Common myeloid progenitor, CD34-positive (primary cell): ENCODE results near the gene PSD.
A peak's percentile ranks its signal among the peaks of the same experiment; 100 is the strongest.

ENCODE experiments used
- CTCF ChIA-PET: fragments of 350-600 bp; sonication (Branson Sonifier 250); formaldehyde crosslinking; loops from one replicate; lab custom pipeline; 2021; ENCODE audit warnings: antibody characterized with exemption; lab: Charles Lee
- POLR2A ChIA-PET: fragments of 350-600 bp; sonication (Branson Sonifier 250); formaldehyde crosslinking; loops from one replicate; lab custom pipeline; 2021; ENCODE audit warnings: antibody characterized with exemption; lab: Charles Lee
- DNase-seq, 3 donors: peaks; one replicate each; pipeline versions ENCODE4 v3.0.0 to v3.0.0-alpha.2; 2013
- H3K27ac ChIP-seq, 2 experiments: 1 replicate in 1 of 2; 2 replicates in 1 of 2; pipeline ENCODE4 v1.7.0; 2013; ENCODE audit warnings: inconsistent platforms in 2 of 2, low read length in 2 of 2, mild to moderate bottlenecking in 2 of 2, low read depth in 1 of 2, moderate library complexity in 1 of 2; ENCODE audit not compliant: severe bottlenecking in 2 of 2, insufficient read depth in 1 of 2, poor library complexity in 1 of 2
- H3K27me3 ChIP-seq, 5 experiments: replicated peaks in 2 of 5; 1 replicate in 3 of 5; 2 replicates in 2 of 5; pipeline versions ENCODE4 v1.6.1 to v1.7.0; 2013; ENCODE audit warnings: low read length in 4 of 5, mild to moderate bottlenecking in 2 of 5, moderate library complexity in 2 of 5, inconsistent platforms in 1 of 5; ENCODE audit not compliant: insufficient read depth in 5 of 5, control insufficient read depth in 4 of 5
- H3K36me3 ChIP-seq, 4 experiments: 1 replicate in 2 of 4; 2 replicates in 2 of 4; pipeline versions ENCODE4 v1.6.1 to v1.7.0; 2013; ENCODE audit warnings: low read length in 3 of 4, control low read depth in 1 of 4, mild to moderate bottlenecking in 1 of 4; ENCODE audit not compliant: control insufficient read depth in 4 of 4, insufficient read depth in 4 of 4
- H3K4me1 ChIP-seq, 4 experiments: 1 replicate in 3 of 4; 2 replicates in 1 of 4; pipeline versions ENCODE4 v1.6.1 to v1.7.1; 2013; ENCODE audit warnings: low read length in 3 of 4, mild to moderate bottlenecking in 3 of 4, control low read depth in 1 of 4, inconsistent platforms in 1 of 4, moderate library complexity in 1 of 4; ENCODE audit not compliant: control insufficient read depth in 4 of 4, insufficient read depth in 4 of 4; ENCODE audit errors: control extremely low read depth in 1 of 4
- H3K4me3 ChIP-seq, 7 experiments: 1 replicate in 4 of 7; 2 replicates in 3 of 7; pipeline versions ENCODE4 v1.5.1 to v1.7.0; 2013; ENCODE audit warnings: mild to moderate bottlenecking in 7 of 7, low read length in 6 of 7, moderate library complexity in 6 of 7, inconsistent platforms in 2 of 7, low read depth in 2 of 7, control low read depth in 1 of 7; ENCODE audit not compliant: insufficient read depth in 4 of 7, control insufficient read depth in 1 of 7; ENCODE audit errors: extremely low read depth in 1 of 7
- H3K9me3 ChIP-seq, 5 experiments: 1 replicate in 4 of 5; 2 replicates in 1 of 5; pipeline versions ENCODE4 v1.6.1 to v1.7.1; 2013; ENCODE audit warnings: low read length in 4 of 5, mild to moderate bottlenecking in 2 of 5, inconsistent platforms in 1 of 5, low read depth in 1 of 5, moderate library complexity in 1 of 5; ENCODE audit not compliant: control insufficient read depth in 4 of 5, insufficient read depth in 2 of 5; ENCODE audit errors: control extremely low read depth in 1 of 5
- WGBS: methylation state at CpG from one replicate; pipeline ENCODE4 v1.1.5; 2013; ENCODE audit not compliant: insufficient coverage; 5-methylcytosine and 5-hydroxymethylcytosine counted together

PSD gene

GRCh38 chr10:102407425-102408130 is 11.0 kb downstream of the PSD start:
- 92% methylated on average over 8 of the region's 13 CpGs for WGBS
- DNase-seq: no peak
- Histone ChIP-seq H3K9me3 (no peaks in the 10 kb centered on the region), H3K36me3 (peaks cover 0 to 3% (median 0%) of the 10 kb centered on the region in 4 experiments), H3K27ac (no peak overlapping the region), H3K4me3 (no peak overlapping the region), H3K4me1 (peaks cover 0 to 27% (median 22%) of the 10 kb centered on the region in 4 experiments), H3K27me3 (peaks cover 0 to 37% (median 28%) of the 10 kb centered on the region in 5 experiments)
- ChIA-PET CTCF (interaction anchor here (1.2 to 3.7 kb wide), 4 partner anchors 9 to 176 kb away, joined by 3 to 12 read pairs (median 4); partner anchors contain the start of gene FBXL15), POLR2A (interaction anchor here (0.8 to 1.6 kb wide), 3 partner anchors 13 to 14 kb away, joined by 3 read pairs; partner anchors contain the start of genes FBXL15 and NFKB2)

DNA sequence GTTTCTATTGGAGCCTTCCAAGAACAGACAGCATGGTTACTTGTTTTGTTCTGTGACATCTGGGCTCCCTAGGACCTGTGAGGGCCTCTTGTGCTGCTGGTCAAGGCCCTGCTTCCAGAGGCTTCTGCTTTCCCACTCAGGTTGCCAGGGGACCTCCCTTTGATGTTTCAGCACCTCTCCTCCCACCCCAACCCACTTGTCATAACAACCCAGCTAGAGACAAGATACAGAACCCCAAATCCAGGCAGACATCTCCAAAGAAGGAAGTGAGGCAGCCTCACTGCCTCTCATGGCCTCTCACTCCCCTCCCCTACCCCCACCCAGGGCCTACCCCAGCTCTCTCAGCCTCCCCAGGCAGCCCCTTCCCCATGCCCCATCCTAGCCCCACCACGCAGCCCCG is 11.8 kb downstream of the PSD start:
- CTCF ChIA-PET: interaction anchor here (0.6 to 3.7 kb wide), 5 partner anchors 13 to 226 kb away, joined by 3 to 12 read pairs (median 3); partner anchors contain the start of gene FBXL15
- no CpG with 5 or more reads among the region's 2 CpGs for WGBS
- H3K27ac ChIP-seq: no peak overlapping the region

GRCh38 chr10:102405632-102406031 is 13.0 kb downstream of the PSD start:
- CTCF ChIA-PET: interaction anchor here (1.1 to 3.7 kb wide), 8 partner anchors 11 to 73 kb away, joined by 3 to 28 read pairs (median 6); partner anchors contain the start of genes FBXL15 and NFKB2
- H3K36me3 ChIP-seq: peaks cover 0 to 19% (median 9%) of the 10 kb centered on the region in 4 experiments

More for the DNA sequence above, 11.8 kb downstream of the PSD start:
- no peaks in the 10 kb centered on the region for H3K9me3 ChIP-seq
- H3K27me3 ChIP-seq: peaks cover 0 to 34% (median 25%) of the 10 kb centered on the region in 5 experiments
- H3K36me3 ChIP-seq: peaks cover 0 to 11% (median 1%) of the 10 kb centered on the region in 4 experiments
- H3K4me1 ChIP-seq: peaks cover 0 to 27% (median 22%) of the 10 kb centered on the region in 4 experiments
- POLR2A ChIA-PET: interaction anchor here (0.8 to 1.6 kb wide), 3 partner anchors 12 to 14 kb away, joined by 3 read pairs; partner anchors contain the start of genes FBXL15 and NFKB2
- DNase-seq: peak in 1 of 3 donors; percentile 15
- H3K4me3 ChIP-seq: no peak overlapping the region

DNA sequence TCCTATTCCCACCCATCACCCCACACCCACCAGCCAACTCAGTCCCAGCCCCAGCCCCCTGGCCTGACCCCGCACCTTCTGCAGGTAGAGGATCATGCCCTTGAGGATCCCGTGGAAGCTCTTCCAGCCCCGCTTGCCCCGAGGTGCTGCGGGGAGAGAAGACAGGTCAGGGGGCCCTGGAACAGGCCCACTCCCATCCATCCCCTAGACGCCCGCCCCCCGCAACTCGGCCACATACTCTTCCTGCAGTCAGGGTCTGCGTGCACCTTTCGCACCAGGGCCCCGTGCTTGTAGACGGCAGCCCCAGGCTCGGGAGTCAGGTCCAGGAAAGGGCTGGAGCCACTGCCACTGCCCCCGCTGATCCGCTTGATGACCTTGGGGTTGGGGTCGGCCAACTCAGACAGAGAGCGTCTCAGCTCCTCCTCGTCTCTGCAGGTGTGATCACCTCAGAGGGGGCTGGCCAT is 13.4 kb downstream of the PSD start:
- POLR2A ChIA-PET: interaction anchor here (1.5 to 3.5 kb wide), 3 partner anchors 9 to 74 kb away, joined by 4 to 31 read pairs (median 6); partner anchors contain the start of gene NFKB2
- Histone ChIP-seq H3K27ac (no peak overlapping the region), H3K4me1 (peaks cover 0 to 15% (median 12%) of the 10 kb centered on the region in 4 experiments), H3K36me3 (peaks cover 0 to 23% (median 9%) of the 10 kb centered on the region in 4 experiments), H3K27me3 (peaks cover 0 to 19% (median 14%) of the 10 kb centered on the region in 5 experiments), H3K4me3 (no peak overlapping the region), H3K9me3 (no peaks in the 10 kb centered on the region)
- peak in 1 of 3 donors; percentile 15 for DNase-seq
- CTCF ChIA-PET: interaction anchor here (1.3 to 4.0 kb wide), 7 partner anchors 11 to 178 kb away, joined by 3 to 28 read pairs (median 12); partner anchors contain the start of gene NFKB2
- 93% methylated on average over 13 of the region's 19 CpGs for WGBS

More at GRCh38 chr10:102405632-102406031, 13.0 kb downstream of the PSD start:
- peaks cover 0 to 24% (median 17%) of the 10 kb centered on the region in 5 experiments for H3K27me3 ChIP-seq
- POLR2A ChIA-PET: interaction anchor here (1.5 to 3.5 kb wide), 2 partner anchors 12 to 73 kb away, joined by 4 to 31 read pairs; no protein-coding TSS in a partner anchor
- DNase-seq: peak in 1 of 3 donors; percentile 34
- no peak overlapping the region for H3K4me3 ChIP-seq
- 88% methylated on average over 4 of the region's 6 CpGs for WGBS
- no peak overlapping the region for H3K27ac ChIP-seq
- no peaks in the 10 kb centered on the region for H3K9me3 ChIP-seq
- H3K4me1 ChIP-seq: peaks cover 0 to 20% (median 17%) of the 10 kb centered on the region in 4 experiments

- Histone ChIP-seq H3K4me3 (no peak overlapping the region), H3K27me3 (peaks cover 0 to 13% (median 9%) of the 10 kb centered on the region in 5 experiments), H3K27ac (no peak overlapping the region), H3K36me3 (peaks cover 0 to 24% (median 9%) of the 10 kb centered on the region in 4 experiments), H3K9me3 (no peaks in the 10 kb centered on the region), H3K4me1 (peaks cover 0 to 14% (median 12%) of the 10 kb centered on the region in 4 experiments)
- POLR2A ChIA-PET: interaction anchor here (1.0 to 3.5 kb wide), 4 partner anchors 9 to 75 kb away, joined by 3 to 31 read pairs (median 5); partner anchors contain the start of genes FBXL15 and NFKB2
- DNase-seq: peak in 1 of 3 donors; percentile 19
- CTCF ChIA-PET: interaction anchor here (1.3 to 4.0 kb wide), 12 partner anchors 8 to 179 kb away, joined by 3 to 28 read pairs (median 8); partner anchors contain the start of genes C10orf95, NFKB2 and PSD
- 95% methylated on average over 15 of the region's 17 CpGs for WGBS
These were observed 14.1 kb downstream of the PSD start for GRCh38 chr10:102404361-102405107.

GRCh38 chr10:102403115-102403514 is 15.5 kb downstream of the PSD start:
- Histone ChIP-seq H3K27me3 (peaks cover 0 to 6% (median 3%) of the 10 kb centered on the region in 5 experiments), H3K9me3 (no peaks in the 10 kb centered on the region), H3K4me1 (peaks cover 0 to 15% (median 9%) of the 10 kb centered on the region in 4 experiments), H3K27ac (no peak overlapping the region), H3K4me3 (no peak overlapping the region), H3K36me3 (peaks cover 0 to 24% (median 11%) of the 10 kb centered on the region in 4 experiments)
- 97% methylated on average over 13 of the region's 13 CpGs for WGBS
- DNase-seq: no peak
- ChIA-PET CTCF (interaction anchor here (1.1 to 4.0 kb wide), 11 partner anchors 9 to 180 kb away, joined by 3 to 28 read pairs (median 7); partner anchors contain the start of genes C10orf95, ELOVL3, NFKB2 and PSD), POLR2A (interaction anchor here (0.9 to 3.5 kb wide), 3 partner anchors 9 to 180 kb away, joined by 3 to 31 read pairs (median 3); partner anchors contain the start of gene FBXL15)
